SK-N-SH treated with all-trans-retinoic acid at 6 μM for 48 hours (cell line): ENCODE measurements around the gene KRT78.

Source experiments
- ARNTL ChIP-seq: fragments of 450-650 bp; formaldehyde crosslinking; IDR thresholded peaks from 2 replicates; pipeline ENCODE4 v1.5.0; 2020; ENCODE audit warnings: low read depth, mild to moderate bottlenecking, moderate library complexity, borderline replicate concordance
- ESRRG ChIP-seq: fragments of 250-450 bp; sonication (Bioruptor Pico); IDR thresholded peaks from 2 replicates; pipeline ENCODE4 v1.6.1; 2021; ENCODE audit warnings: mild to moderate bottlenecking
- PATZ1 ChIP-seq: fragments of 250-450 bp; sonication (Bioruptor Pico); IDR thresholded peaks from 2 replicates; pipeline ENCODE4 v1.8.0; 2020; ENCODE audit warnings: mild to moderate bottlenecking, moderate library complexity, borderline replicate concordance
- RARB ChIP-seq: fragments of 250-450 bp; sonication (Bioruptor Pico); IDR thresholded peaks from 2 replicates; pipeline ENCODE4 v1.8.0; 2021; ENCODE audit warnings: mild to moderate bottlenecking, moderate library complexity
- ZNF70 ChIP-seq: fragments of 450-650 bp; formaldehyde crosslinking; IDR thresholded peaks from 2 replicates; pipeline ENCODE4 v1.5.0; 2020; ENCODE audit warnings: mild to moderate bottlenecking, moderate library complexity
- TF ChIP-seq, protein P1 (sequence below): fragments of 250-450 bp; sonication (Bioruptor Pico); IDR thresholded peaks from 2 replicates; pipeline ENCODE4 v1.5.1; 2020; ENCODE audit warnings: low read depth, mild to moderate bottlenecking, moderate library complexity

DNA sequence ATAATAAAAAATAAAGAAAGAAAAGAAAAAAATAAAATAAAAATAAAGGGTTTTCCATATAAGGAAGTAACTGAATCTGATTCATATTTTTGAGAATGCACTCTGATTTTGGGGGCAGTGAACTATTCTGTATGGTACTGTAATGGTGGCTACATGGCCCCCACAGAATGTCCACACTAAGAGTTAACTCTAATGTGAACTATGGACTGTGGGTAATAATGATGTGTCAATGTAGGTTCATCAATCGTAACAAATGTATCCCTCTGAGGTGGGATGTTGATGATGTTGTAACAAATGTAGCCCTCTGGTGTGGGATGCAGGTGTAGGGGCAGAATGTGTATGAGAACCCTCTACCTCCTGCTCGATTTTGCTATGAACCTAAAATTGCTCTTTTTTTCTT, 42.2 kb upstream of the KRT78 start:
- TF ChIP-seq ZNF70 (CRISPR knock-in tag) = no peak
- no peak for TF ChIP-seq ESRRG (CRISPR knock-in tag)
- TF ChIP-seq RARB = no peak
- TF ChIP-seq PATZ1 (CRISPR knock-in tag) = no peak
- TF ChIP-seq, protein P1, sequence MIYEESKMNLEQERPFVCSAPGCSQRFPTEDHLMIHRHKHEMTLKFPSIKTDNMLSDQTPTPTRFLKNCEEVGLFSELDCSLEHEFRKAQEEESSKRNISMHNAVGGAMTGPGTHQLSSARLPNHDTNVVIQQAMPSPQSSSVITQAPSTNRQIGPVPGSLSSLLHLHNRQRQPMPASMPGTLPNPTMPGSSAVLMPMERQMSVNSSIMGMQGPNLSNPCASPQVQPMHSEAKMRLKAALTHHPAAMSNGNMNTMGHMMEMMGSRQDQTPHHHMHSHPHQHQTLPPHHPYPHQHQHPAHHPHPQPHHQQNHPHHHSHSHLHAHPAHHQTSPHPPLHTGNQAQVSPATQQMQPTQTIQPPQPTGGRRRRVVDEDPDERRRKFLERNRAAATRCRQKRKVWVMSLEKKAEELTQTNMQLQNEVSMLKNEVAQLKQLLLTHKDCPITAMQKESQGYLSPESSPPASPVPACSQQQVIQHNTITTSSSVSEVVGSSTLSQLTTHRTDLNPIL (CRISPR knock-in tag) = no peak
- no peak for TF ChIP-seq ARNTL (CRISPR knock-in tag)
